ENCODE results near the gene ADISSP. TPM values are rescaled to one million over a fixed set of nuclear protein-coding genes. Genes with fewer than 3 reads are reported as not detected.

ADISSP gene
- total and polyA plus RNA-seq, 2 donors (not counting 3 experiments of a cell fraction or from before 2014, with no cell fraction given): 55.0 to 67.5 TPM

GRCh38 chr20:3729378-3729777 lies 38.2 kb downstream of the ADISSP start:
- intact Hi-C loops (cut with micrococcal nuclease): no loop called here
- peaks cover 10% of the 10 kb centered on the region in 2 experiments for H3K27me3 ChIP-seq (ENCODE audit: control insufficient read depth in 2 of 2, insufficient read depth in 2 of 2, low read length in 2 of 2)

More at GRCh38 chr20:3729378-3729777, 38.2 kb downstream of the ADISSP start:
- no peak overlapping the region for H3K9ac ChIP-seq (replicated peaks; ENCODE audit: extremely low read depth, insufficient read depth, low read length)
- no TSS peak for BruUV-seq (replicated peaks)
- CTCF ChIA-PET: interaction anchor here (0.9 to 7.2 kb wide), 6 partner anchors 12 to 125 kb away, joined by 3 to 40 read pairs (median 6); no protein-coding TSS in a partner anchor
- no peaks in the 10 kb centered on the region for H3K4me1 ChIP-seq (ENCODE audit: control insufficient read depth, extremely low read depth, insufficient read depth, low read length)
- no peak for TF ChIP-seq JUN (IDR thresholded peaks at IDR 0.05; ENCODE audit: borderline replicate concordance, insufficient read depth, insufficient read length, low read depth)
- no peak for TF ChIP-seq GATA2 (IDR thresholded peaks at IDR 0.05; ENCODE audit: insufficient read depth, insufficient read length, low read depth, low read length)
- TF ChIP-seq FOS (IDR thresholded peaks at IDR 0.05; ENCODE audit: borderline replicate concordance, insufficient read depth, low read length): no peak
- TF ChIP-seq MAX (IDR thresholded peaks at IDR 0.05; ENCODE audit: insufficient read depth, insufficient read length): no peak
- TF ChIP-seq EZH2 (IDR thresholded peaks at IDR 0.05; ENCODE audit: borderline replicate concordance, low read depth, low read length, severe bottlenecking): no peak
- no peak for TF ChIP-seq MYC (IDR thresholded peaks at IDR 0.05; ENCODE audit: low read depth, low read length)
- TF ChIP-seq CTCF (IDR thresholded peaks at IDR 0.05; ENCODE audit: extremely low read depth in 1 of 2, insufficient read depth in 1 of 2, low read depth in 1 of 2, low read length in 2 of 2): no peak
- TF ChIP-seq POLR2A (IDR thresholded peaks at IDR 0.05; ENCODE audit: low read depth, low read length): no peak
- no peak for TF ChIP-seq POLR2AphosphoS5 (IDR thresholded peaks at IDR 0.05; ENCODE audit: insufficient read depth, low read depth, low read length)
- no peaks in the 10 kb centered on the region for H3K9me3 ChIP-seq (replicated peaks; ENCODE audit: control insufficient read depth, insufficient read depth, low read length)
- H4K20me1 ChIP-seq (replicated peaks; ENCODE audit: control insufficient read depth, extremely low read depth, insufficient read depth, low read length): no peaks in the 10 kb centered on the region
- dilution Hi-C loops (cut with MboI; ENCODE audit: extremely low pct_ligation_motif_present, low sequenced_read_pairs): no loop called here
- POLR2A ChIA-PET: no interaction called here
- no peak for FAIRE-seq
- H3K36me3 ChIP-seq (ENCODE audit: control insufficient read depth in 2 of 2, extremely low read depth in 1 of 2, insufficient read depth in 2 of 2, low read length in 2 of 2): no peaks in the 10 kb centered on the region
- DNase-seq (ENCODE audit: low read depth, low spot score): no peak
- no peak overlapping the region for H3K27ac ChIP-seq (ENCODE audit: insufficient read depth, low read depth, low read length)
- no peak overlapping the region for H3K4me2 ChIP-seq (ENCODE audit: insufficient read depth, low read length)
- no peak overlapping the region for H3K4me3 ChIP-seq (replicated peaks in 1 of 3; ENCODE audit: insufficient read depth in 1 of 3, low read depth in 1 of 3, low read length in 3 of 3)
- no peaks in the 10 kb centered on the region for H3K79me2 ChIP-seq (ENCODE audit: control insufficient read depth, insufficient read depth, low read length)
- no peaks in the 10 kb centered on the region for H3K9me1 ChIP-seq (replicated peaks; ENCODE audit: control insufficient read depth, extremely low read depth, insufficient read depth, low read length)
- no peak overlapping the region for H2AFZ ChIP-seq (ENCODE audit: low read depth, low read length)

Measured in endothelial cell of umbilical vein (primary cell).